Measurements from ENCODE around the gene RIPOR1. TPM values are rescaled to one million over a fixed set of nuclear protein-coding genes. Genes with fewer than 3 reads are reported as not detected.
"Not testable (repeated sequence)": the region's sequence is repeated elsewhere in the genome, so short reads cannot be mapped to it uniquely, and the experiment has no call there.

The RIPOR1 gene
- total RNA-seq, 1 donor from 2014 or later = 116 TPM

GRCh38 chr16:67516296-67517154 lies 12.1 kb upstream of the RIPOR1 start:
- DNase-seq (ENCODE audit: low spot score) (no peak), ATAC-seq (no peak)
- intact Hi-C loops (cut with DNase I) = no loop called here

- no peak for ATAC-seq
- intact Hi-C loops (cut with DNase I) = no loop called here
- no peak for DNase-seq (ENCODE audit: low spot score)
These were observed 11.5 kb upstream of the RIPOR1 start for GRCh38 chr16:67517155-67517445.

GRCh38 chr16:67517661-67518423 lies 10.8 kb upstream of the RIPOR1 start:
- intact Hi-C loops (cut with DNase I) = no loop called here
- no peak for DNase-seq (ENCODE audit: low spot score)
- ATAC-seq = no peak

GRCh38 chr16:67518676-67519075 lies 10.0 kb upstream of the RIPOR1 start:
- DNase-seq (ENCODE audit: low spot score) = no peak
- ATAC-seq = no peak
- intact Hi-C loops (cut with DNase I) = no loop called here

- DNase-seq (ENCODE audit: low spot score) (no peak), ATAC-seq (no peak)
- intact Hi-C loops (cut with DNase I) = no loop called here
These were observed 9.4 kb upstream of the RIPOR1 start for GRCh38 chr16:67519242-67519641.

- peak; percentile 98 for DNase-seq (ENCODE audit: low spot score)
- ATAC-seq = peak; percentile 93
- intact Hi-C loops (cut with DNase I) = loop anchor here (10.0 kb wide), 1 partner anchor 144 kb away; the partner anchor contains the start of genes ACD, C16orf86, ENKD1 and PARD6A
These were observed 7.4 kb upstream of the RIPOR1 start for GRCh38 chr16:67521095-67521804.

GRCh38 chr16:67525176-67525860 lies 3.3 kb upstream of the RIPOR1 start:
- ATAC-seq (no peak), DNase-seq (ENCODE audit: low spot score) (no peak)
- intact Hi-C loops (cut with DNase I) = loop anchor here (10.0 kb wide), 1 partner anchor 139 kb away; the partner anchor contains the start of genes ACD, C16orf86, ENKD1 and PARD6A

GRCh38 chr16:67526149-67526791 lies 2.4 kb upstream of the RIPOR1 start:
- DNase-seq (ENCODE audit: low spot score) (no peak), ATAC-seq (no peak)
- intact Hi-C loops (cut with DNase I) = loop anchor here (10.0 kb wide), 1 partner anchor 139 kb away; the partner anchor contains the start of genes ACD, C16orf86, ENKD1 and PARD6A

- peak; percentile 77 for DNase-seq (ENCODE audit: low spot score)
- intact Hi-C loops (cut with DNase I) = loop anchor here (10.0 kb wide), 1 partner anchor 136 kb away; the partner anchor contains the start of genes ACD, C16orf86, ENKD1 and PARD6A
These were observed 397 bp downstream of the RIPOR1 start for GRCh38 chr16:67528870-67529581.

GRCh38 chr16:67529582-67530012 lies 968 bp downstream of the RIPOR1 start:
- peak; percentile 19 for ATAC-seq
- DNase-seq (ENCODE audit: low spot score) = no peak
- intact Hi-C loops (cut with DNase I) = loop anchor here (10.0 kb wide), 1 partner anchor 135 kb away; the partner anchor contains the start of genes ACD, C16orf86, ENKD1 and PARD6A

More at GRCh38 chr16:67528870-67529581, 397 bp downstream of the RIPOR1 start:
- ATAC-seq = peak; percentile 14

GRCh38 chr16:67530013-67530939 lies 1.6 kb downstream of the RIPOR1 start:
- peak; percentile 84 for DNase-seq (ENCODE audit: low spot score)

GRCh38 chr16:67531247-67531646 lies 2.6 kb downstream of the RIPOR1 start:
- DNase-seq (ENCODE audit: low spot score) = no peak
- intact Hi-C loops (cut with DNase I) = no loop called here
- ATAC-seq = peak; percentile 4

More at GRCh38 chr16:67530013-67530939, 1.6 kb downstream of the RIPOR1 start:
- intact Hi-C loops (cut with DNase I) = no loop called here
- ATAC-seq = peak; percentile 85

GRCh38 chr16:67533024-67533560 lies 4.5 kb downstream of the RIPOR1 start:
- intact Hi-C loops (cut with DNase I) = no loop called here
- DNase-seq (ENCODE audit: low spot score) = no peak
- no peak for ATAC-seq

- ATAC-seq; intact Hi-C loops (cut with DNase I); DNase-seq (ENCODE audit: low spot score): not testable (repeated sequence)
These were observed 5.4 kb downstream of the RIPOR1 start for GRCh38 chr16:67533987-67534386.

- intact Hi-C loops (cut with DNase I) = no loop called here
- ATAC-seq = no peak
These were observed 5.8 kb downstream of the RIPOR1 start for GRCh38 chr16:67534431-67534830.

GRCh38 chr16:67535201-67535600 lies 6.6 kb downstream of the RIPOR1 start:
- DNase-seq (ENCODE audit: low spot score) = no peak
- ATAC-seq = no peak
- intact Hi-C loops (cut with DNase I) = no loop called here

More at GRCh38 chr16:67534431-67534830, 5.8 kb downstream of the RIPOR1 start:
- no peak for DNase-seq (ENCODE audit: low spot score)

Measured in sciatic nerve (tissue), 2 donors.